ENCODE data around the gene GAL3ST1.

The GAL3ST1 gene

GRCh38 chr22:30531651-30532608 is 42.5 kb downstream of the GAL3ST1 start:
- DNase-seq (ENCODE audit: low spot score): no peak

GRCh38 chr22:30526656-30527055 is 47.8 kb downstream of the GAL3ST1 start:
- no peak for DNase-seq (ENCODE audit: low spot score)

- DNase-seq (ENCODE audit: low spot score): no peak
Observed at GRCh38 chr22:30523646-30524489, 50.6 kb downstream of the GAL3ST1 start.

- DNase-seq (ENCODE audit: low spot score): no peak
Observed at GRCh38 chr22:30521368-30522156, 52.9 kb downstream of the GAL3ST1 start.

GRCh38 chr22:30519842-30520425 is 54.5 kb downstream of the GAL3ST1 start:
- DNase-seq (ENCODE audit: low spot score): no peak

GRCh38 chr22:30516731-30517130 is 57.7 kb downstream of the GAL3ST1 start:
- DNase-seq (ENCODE audit: low spot score): no peak

GRCh38 chr22:30516273-30516672 is 58.2 kb downstream of the GAL3ST1 start:
- no peak for DNase-seq (ENCODE audit: low spot score)

- DNase-seq (ENCODE audit: low spot score): no peak
Observed at GRCh38 chr22:30514252-30514651, 60.2 kb downstream of the GAL3ST1 start.

- DNase-seq (ENCODE audit: low spot score): no peak
Observed at GRCh38 chr22:30513462-30513861, 61.0 kb downstream of the GAL3ST1 start.

- DNase-seq (ENCODE audit: low spot score): no peak
Observed at GRCh38 chr22:30511911-30512310, 62.6 kb downstream of the GAL3ST1 start.

GRCh38 chr22:30511109-30511508 is 63.4 kb downstream of the GAL3ST1 start:
- no peak for DNase-seq (ENCODE audit: low spot score)

GRCh38 chr22:30508216-30508615 is 66.2 kb downstream of the GAL3ST1 start:
- no peak for DNase-seq (ENCODE audit: low spot score)

GRCh38 chr22:30507670-30508069 is 66.8 kb downstream of the GAL3ST1 start:
- no peak for DNase-seq (ENCODE audit: low spot score)

GRCh38 chr22:30506507-30506968 is 67.9 kb downstream of the GAL3ST1 start:
- no peak for DNase-seq (ENCODE audit: low spot score)

Measured in CD4-positive, alpha-beta T cell treated with Interleukin-2 at 100 ng/mL for 4 hours (primary cell).